ENCODE measurements around the gene BRD3. TPM values are rescaled to one million over a fixed set of nuclear protein-coding genes. Genes with fewer than 3 reads are reported as not detected.

The BRD3 gene
- total and polyA plus RNA-seq, 11 donors: 10.3 to 37.3 (median 27.5) TPM

GRCh38 chr9:134034215-134035040, 33.4 kb downstream of the BRD3 start:
- WGBS, 4 donors: 94 to 95% (median 95%) methylated on average over 19 of the region's 19 CpGs
- peaks cover 0 to 27% (median 10%) of the 10 kb centered on the region in 12 donors for H3K9me3 ChIP-seq
- peaks cover 5 to 100% (median 92%) of the 10 kb centered on the region in 9 donors for H3K36me3 ChIP-seq
- DNase-seq (peak in 1 of 5 donors; percentile 6), ATAC-seq (no peak)
- no peak for TF ChIP-seq CTCF (IDR thresholded peaks at IDR 0.05)
- no peak overlapping the region for H3K27ac ChIP-seq
- no peaks in the 10 kb centered on the region for H3K4me1 ChIP-seq
- H3K27me3 ChIP-seq: no peaks in the 10 kb centered on the region
- intact Hi-C loops (cut with DNase I): no loop called here
- H3K4me3 ChIP-seq: no peak overlapping the region

- ATAC-seq (no peak), DNase-seq (no peak)
- 92 to 95% (median 95%) methylated on average over 25 to 26 of the region's 26 CpGs for WGBS, 4 donors
- H3K36me3 ChIP-seq: peaks cover 5 to 95% (median 86%) of the 10 kb centered on the region in 9 donors
- H3K4me3 ChIP-seq: no peak overlapping the region
- intact Hi-C loops (cut with DNase I): no loop called here
- no peak overlapping the region for H3K27ac ChIP-seq
- no peaks in the 10 kb centered on the region for H3K4me1 ChIP-seq
- peaks cover 0 to 21% (median 10%) of the 10 kb centered on the region in 12 donors for H3K9me3 ChIP-seq
- TF ChIP-seq POLR2A (IDR thresholded peaks at IDR 0.05): no peak
- no peak for TF ChIP-seq CTCF (IDR thresholded peaks at IDR 0.05)
- no peaks in the 10 kb centered on the region for H3K27me3 ChIP-seq
Measured at GRCh38 chr9:134033516-134034214, 34.2 kb downstream of the BRD3 start.

- WGBS, 4 donors: 92 to 96% (median 95%) methylated on average over 40 of the region's 40 CpGs
Measured at GRCh38 chr9:134032456-134033222, 35.2 kb downstream of the BRD3 start.

More at GRCh38 chr9:134032456-134033222, 35.2 kb downstream of the BRD3 start:
- no peak for DNase-seq
- Histone ChIP-seq H3K36me3 (peaks cover 3 to 87% (median 78%) of the 10 kb centered on the region in 9 donors), H3K27ac (no peak overlapping the region), H3K4me3 (no peak overlapping the region), H3K27me3 (no peaks in the 10 kb centered on the region), H3K9me3 (peaks cover 0 to 10% (median under 1%) of the 10 kb centered on the region in 12 donors), H3K4me1 (no peaks in the 10 kb centered on the region)
- ATAC-seq: no peak
- TF ChIP-seq CTCF (IDR thresholded peaks at IDR 0.05): no peak
- no peak for TF ChIP-seq POLR2A (IDR thresholded peaks at IDR 0.05)
- intact Hi-C loops (cut with DNase I): no loop called here

All from heart left ventricle (tissue), 16 donors.